Measurements from ENCODE around the gene DNAI2.
A peak's percentile ranks its signal among the peaks of the same experiment; 100 is the strongest.

The DNAI2 gene

DNA sequence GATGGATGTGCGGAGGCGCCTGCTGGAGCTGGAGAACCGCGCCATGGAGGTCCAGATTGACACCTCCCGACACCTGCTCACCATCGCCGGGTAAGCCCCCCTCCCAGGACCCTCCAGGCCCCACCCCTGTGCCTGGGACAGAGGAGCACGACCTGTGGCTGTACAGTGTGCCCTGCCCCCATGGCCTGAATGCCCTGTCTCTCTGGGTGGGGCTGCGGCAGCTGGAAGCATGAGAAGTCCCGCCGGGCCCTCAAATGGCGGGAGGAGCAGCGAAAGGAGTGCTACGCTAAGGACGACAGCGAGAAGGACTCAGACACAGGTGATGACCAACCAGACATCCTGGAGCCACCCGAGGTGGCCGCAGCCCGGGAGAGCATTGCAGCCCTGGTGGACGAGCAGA, 76.5 kb downstream of the DNAI2 start:
- FAIRE-seq (no peak), DNase-seq (ENCODE audit: insufficient read length) (no peak)
- TF ChIP-seq TAF1 (IDR thresholded peaks at IDR 0.05; ENCODE audit: borderline replicate concordance, low read depth, low read length) (no peak), POLR2AphosphoS5 (IDR thresholded peaks at IDR 0.05; ENCODE audit: low read depth, low read length) (no peak), POLR2A (IDR thresholded peaks at IDR 0.05; ENCODE audit: low read depth, low read length) (no peak)

DNA sequence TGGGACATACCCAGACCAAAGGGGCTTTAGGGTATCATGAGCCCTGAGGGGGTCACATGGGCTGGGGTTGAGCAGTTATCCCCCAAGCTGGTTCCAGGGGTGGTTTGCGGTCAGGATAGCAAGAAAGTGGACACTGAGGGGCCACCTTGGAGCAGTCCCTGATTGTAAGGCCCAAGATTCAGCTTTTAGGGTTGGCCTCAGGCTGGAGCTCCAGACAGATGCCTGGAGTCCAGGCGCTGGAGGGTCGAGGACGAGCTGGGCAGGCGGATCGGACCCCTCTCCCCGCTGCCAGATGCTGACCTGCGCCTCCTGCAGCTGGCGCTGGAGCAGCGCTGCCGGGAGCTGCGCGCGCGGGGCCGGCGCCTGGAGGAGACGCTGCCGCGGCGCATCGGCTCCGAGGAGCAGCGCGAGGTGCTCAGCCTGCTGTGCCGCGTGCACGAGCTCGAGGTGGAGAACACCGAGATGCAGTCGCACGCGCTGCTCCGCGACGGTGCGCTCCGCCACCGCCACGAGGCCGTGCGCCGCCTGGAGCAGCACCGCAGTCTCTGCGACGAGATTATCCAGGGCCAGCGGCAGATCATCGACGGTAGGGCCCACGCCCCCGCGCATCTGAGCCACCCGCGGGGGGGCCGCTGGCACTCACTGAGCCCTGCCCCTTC, 77.6 kb downstream of the DNAI2 start:
- DNase-seq (ENCODE audit: insufficient read length): no peak
- TF ChIP-seq POLR2AphosphoS5 (IDR thresholded peaks at IDR 0.05; ENCODE audit: low read depth, low read length): no peak
- TF ChIP-seq POLR2A (IDR thresholded peaks at IDR 0.05; ENCODE audit: low read depth, low read length): no peak
- TF ChIP-seq TAF1 (IDR thresholded peaks at IDR 0.05; ENCODE audit: borderline replicate concordance, low read depth, low read length): no peak
- FAIRE-seq: no peak

DNA sequence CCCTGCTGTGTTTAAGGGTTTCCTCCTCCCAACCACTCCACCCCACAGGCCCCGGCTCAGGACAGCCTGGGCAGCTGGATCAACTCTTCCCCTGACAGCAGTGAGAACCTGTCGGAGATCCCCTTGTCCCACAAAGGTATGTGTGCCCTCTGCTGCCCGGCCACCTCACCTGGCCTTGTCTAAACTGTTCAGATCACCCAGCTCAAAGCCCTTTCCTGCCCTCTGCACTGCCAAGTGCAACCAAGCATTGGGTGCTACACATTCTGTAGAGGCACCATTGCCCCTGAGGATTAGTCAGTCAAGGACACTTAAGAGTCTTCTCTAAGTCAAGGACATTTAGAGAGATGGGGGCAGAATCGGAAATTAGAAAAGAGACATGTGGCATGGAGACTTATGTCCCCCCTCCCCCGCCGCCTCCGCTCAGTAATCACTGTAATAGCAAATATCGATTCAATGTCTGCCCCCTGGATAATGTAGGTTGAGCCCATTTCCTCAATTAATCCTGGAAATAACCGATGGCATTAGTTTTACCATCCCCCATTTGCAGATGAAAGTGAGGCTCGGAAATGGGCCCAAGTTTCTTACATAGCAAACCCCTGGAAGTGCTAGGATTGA, 79.5 kb downstream of the DNAI2 start:
- no peak for TF ChIP-seq POLR2AphosphoS5 (IDR thresholded peaks at IDR 0.05; ENCODE audit: low read depth, low read length)
- TF ChIP-seq POLR2A (IDR thresholded peaks at IDR 0.05; ENCODE audit: low read depth, low read length): no peak
- DNase-seq (ENCODE audit: insufficient read length) (no peak), FAIRE-seq (no peak)

GRCh38 chr17:74354123-74354522, 80.1 kb downstream of the DNAI2 start:
- no peak for TF ChIP-seq TAF1 (IDR thresholded peaks at IDR 0.05; ENCODE audit: borderline replicate concordance, low read depth, low read length)
- TF ChIP-seq POLR2AphosphoS5 (IDR thresholded peaks at IDR 0.05; ENCODE audit: low read depth, low read length): no peak
- TF ChIP-seq POLR2A (IDR thresholded peaks at IDR 0.05; ENCODE audit: low read depth, low read length): no peak
- FAIRE-seq: no peak
- DNase-seq (ENCODE audit: insufficient read length): peak; percentile 73

GRCh38 chr17:74354561-74354960, 80.5 kb downstream of the DNAI2 start:
- FAIRE-seq: no peak
- no peak for TF ChIP-seq POLR2A (IDR thresholded peaks at IDR 0.05; ENCODE audit: low read depth, low read length)
- no peak for TF ChIP-seq TAF1 (IDR thresholded peaks at IDR 0.05; ENCODE audit: borderline replicate concordance, low read depth, low read length)
- no peak for TF ChIP-seq POLR2AphosphoS5 (IDR thresholded peaks at IDR 0.05; ENCODE audit: low read depth, low read length)
- no peak for DNase-seq (ENCODE audit: insufficient read length)

GRCh38 chr17:74355065-74355464, 81.0 kb downstream of the DNAI2 start:
- FAIRE-seq (no peak), DNase-seq (ENCODE audit: insufficient read length) (no peak)
- TF ChIP-seq TAF1 (IDR thresholded peaks at IDR 0.05; ENCODE audit: borderline replicate concordance, low read depth, low read length) (no peak), POLR2AphosphoS5 (IDR thresholded peaks at IDR 0.05; ENCODE audit: low read depth, low read length) (no peak), POLR2A (IDR thresholded peaks at IDR 0.05; ENCODE audit: low read depth, low read length) (no peak)

DNA sequence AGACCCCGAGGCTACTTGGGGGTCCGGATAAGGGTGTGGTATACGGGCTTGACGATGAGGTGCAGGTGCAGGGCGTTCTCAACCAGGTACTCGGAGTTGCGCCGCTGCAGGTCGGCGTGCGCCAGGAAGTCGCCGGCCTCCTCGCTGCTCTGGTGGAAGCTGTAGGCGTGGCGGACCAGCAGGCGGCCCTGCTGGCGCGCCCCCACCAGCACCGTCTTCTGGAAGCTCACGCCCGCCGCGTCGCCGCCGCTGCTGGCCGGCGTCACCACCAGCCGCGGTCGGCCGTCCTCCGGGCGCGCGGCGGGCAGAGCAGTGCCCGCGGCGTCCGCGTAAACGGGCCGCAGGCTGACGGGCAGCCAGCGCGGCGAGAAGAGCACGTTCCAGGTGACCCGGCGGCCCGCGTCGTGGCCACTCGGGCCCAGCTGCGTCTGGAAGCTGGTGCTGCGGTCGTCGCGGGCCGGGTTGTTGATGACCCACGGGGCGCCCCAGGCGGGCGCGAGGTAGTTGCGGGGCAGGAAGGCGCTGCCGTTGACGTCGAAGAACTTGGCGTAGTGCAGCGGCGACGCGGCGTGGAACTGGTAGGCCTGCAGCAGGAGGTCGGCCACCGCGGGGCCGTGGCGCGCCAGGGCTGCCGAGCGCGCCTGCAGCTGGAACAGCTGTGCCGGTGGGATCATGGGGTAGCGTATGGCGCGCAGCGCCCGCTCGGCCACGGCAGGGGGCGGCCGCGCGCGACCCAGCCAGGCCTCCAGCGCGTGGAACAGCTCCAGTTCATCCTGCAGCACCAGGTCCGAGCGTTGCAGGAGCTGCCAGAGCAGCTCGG, 82.8 kb downstream of the DNAI2 start:
- no peak for FAIRE-seq
- DNase-seq (ENCODE audit: insufficient read length): no peak
- TF ChIP-seq TAF1 (IDR thresholded peaks at IDR 0.05; ENCODE audit: borderline replicate concordance, low read depth, low read length) (no peak), POLR2A (IDR thresholded peaks at IDR 0.05; ENCODE audit: low read depth, low read length) (no peak), POLR2AphosphoS5 (IDR thresholded peaks at IDR 0.05; ENCODE audit: low read depth, low read length) (no peak)

GRCh38 chr17:74357466-74357809, 83.4 kb downstream of the DNAI2 start:
- TF ChIP-seq TAF1 (IDR thresholded peaks at IDR 0.05; ENCODE audit: borderline replicate concordance, low read depth, low read length) (no peak), POLR2AphosphoS5 (IDR thresholded peaks at IDR 0.05; ENCODE audit: low read depth, low read length) (no peak), POLR2A (IDR thresholded peaks at IDR 0.05; ENCODE audit: low read depth, low read length) (no peak)
- no peak for DNase-seq (ENCODE audit: insufficient read length)
- FAIRE-seq: no peak

- TF ChIP-seq POLR2A (IDR thresholded peaks at IDR 0.05; ENCODE audit: low read depth, low read length): no peak
- TF ChIP-seq POLR2AphosphoS5 (IDR thresholded peaks at IDR 0.05; ENCODE audit: low read depth, low read length): no peak
- no peak for TF ChIP-seq TAF1 (IDR thresholded peaks at IDR 0.05; ENCODE audit: borderline replicate concordance, low read depth, low read length)
- DNase-seq (ENCODE audit: insufficient read length) (no peak), FAIRE-seq (no peak)
These were observed 84.7 kb downstream of the DNAI2 start for GRCh38 chr17:74358697-74359096.

- TF ChIP-seq POLR2A (IDR thresholded peaks at IDR 0.05; ENCODE audit: low read depth, low read length) (no peak), TAF1 (IDR thresholded peaks at IDR 0.05; ENCODE audit: borderline replicate concordance, low read depth, low read length) (no peak), POLR2AphosphoS5 (IDR thresholded peaks at IDR 0.05; ENCODE audit: low read depth, low read length) (no peak)
- no peak for DNase-seq (ENCODE audit: insufficient read length)
- no peak for FAIRE-seq
These were observed 85.9 kb downstream of the DNAI2 start for GRCh38 chr17:74359916-74360315.

DNA sequence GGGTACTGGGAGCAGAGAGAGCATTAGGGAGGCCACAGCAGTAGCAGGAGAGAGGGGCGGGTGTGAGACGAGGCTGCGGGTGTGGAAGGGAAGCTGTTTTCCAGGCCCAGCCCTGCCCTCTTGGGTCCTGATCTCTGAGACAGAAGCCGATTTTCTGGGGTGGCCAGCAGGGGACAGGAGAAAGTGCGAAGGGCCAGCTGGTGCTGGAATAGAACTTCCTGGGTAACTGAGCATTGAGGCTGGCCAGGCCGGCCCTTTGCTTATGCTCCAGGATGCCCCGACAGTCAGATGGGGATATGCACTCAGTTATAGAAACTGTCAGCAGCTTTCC, 86.8 kb downstream of the DNAI2 start:
- TF ChIP-seq POLR2AphosphoS5 (IDR thresholded peaks at IDR 0.05; ENCODE audit: low read depth, low read length): no peak
- TF ChIP-seq TAF1 (IDR thresholded peaks at IDR 0.05; ENCODE audit: borderline replicate concordance, low read depth, low read length): no peak
- TF ChIP-seq POLR2A (IDR thresholded peaks at IDR 0.05; ENCODE audit: low read depth, low read length): no peak
- DNase-seq (ENCODE audit: insufficient read length): no peak
- FAIRE-seq: no peak
